Measurements from ENCODE around the gene PHLDA3. TPM values are rescaled to one million over a fixed set of nuclear protein-coding genes. Genes with fewer than 3 reads are reported as not detected.

Gene PHLDA3
- total RNA-seq, 1 donor from 2014 or later: 87.5 TPM

GRCh38 chr1:201457508-201457960 lies 11.5 kb downstream of the PHLDA3 start:
- TF ChIP-seq CTCF (IDR thresholded peaks at IDR 0.05; ENCODE audit: unreplicated experiment): no peak
- H3K9me3 Mint-ChIP-seq: no peaks in the 10 kb centered on the region
- no peak for DNase-seq (ENCODE audit: low spot score in 2 of 2, unreplicated experiment in 2 of 2)
- H3K36me3 Mint-ChIP-seq: no peaks in the 10 kb centered on the region
- no peaks in the 10 kb centered on the region for H3K27me3 Mint-ChIP-seq (ENCODE audit: low read depth)
- peaks cover 38% of the 10 kb centered on the region for H3K4me1 Mint-ChIP-seq
- no peak overlapping the region for H3K4me3 Mint-ChIP-seq
- H3K27ac Mint-ChIP-seq: no peak overlapping the region

- no peak overlapping the region for H3K4me3 Mint-ChIP-seq
- no peak for DNase-seq (ENCODE audit: low spot score in 2 of 2, unreplicated experiment in 2 of 2)
- H3K27ac Mint-ChIP-seq: peak overlapping the region; percentile 63
- H3K36me3 Mint-ChIP-seq: no peaks in the 10 kb centered on the region
- no peak for TF ChIP-seq CTCF (IDR thresholded peaks at IDR 0.05; ENCODE audit: unreplicated experiment)
- peaks cover 35% of the 10 kb centered on the region for H3K4me1 Mint-ChIP-seq
- H3K27me3 Mint-ChIP-seq (ENCODE audit: low read depth): no peaks in the 10 kb centered on the region
- no peaks in the 10 kb centered on the region for H3K9me3 Mint-ChIP-seq
These were observed 12.3 kb downstream of the PHLDA3 start for GRCh38 chr1:201456499-201457309.

- no peak for DNase-seq (ENCODE audit: low spot score in 2 of 2, unreplicated experiment in 2 of 2)
- TF ChIP-seq CTCF (IDR thresholded peaks at IDR 0.05; ENCODE audit: unreplicated experiment): no peak
- Mint-ChIP-seq H3K4me1 (peaks cover 32% of the 10 kb centered on the region), H3K4me3 (no peak overlapping the region), H3K27me3 (ENCODE audit: low read depth) (no peaks in the 10 kb centered on the region), H3K36me3 (no peaks in the 10 kb centered on the region), H3K9me3 (no peaks in the 10 kb centered on the region), H3K27ac (peak overlapping the region; percentile 3)
These were observed 13.9 kb downstream of the PHLDA3 start for GRCh38 chr1:201455098-201455497.

GRCh38 chr1:201454608-201455007 lies 14.4 kb downstream of the PHLDA3 start:
- Mint-ChIP-seq H3K4me3 (no peak overlapping the region), H3K27me3 (ENCODE audit: low read depth) (no peaks in the 10 kb centered on the region), H3K4me1 (peaks cover 34% of the 10 kb centered on the region), H3K27ac (no peak overlapping the region), H3K9me3 (no peaks in the 10 kb centered on the region), H3K36me3 (no peaks in the 10 kb centered on the region)
- TF ChIP-seq CTCF (IDR thresholded peaks at IDR 0.05; ENCODE audit: unreplicated experiment): no peak
- no peak for DNase-seq (ENCODE audit: low spot score in 2 of 2, unreplicated experiment in 2 of 2)

- no peaks in the 10 kb centered on the region for H3K27me3 Mint-ChIP-seq (ENCODE audit: low read depth)
- TF ChIP-seq CTCF (IDR thresholded peaks at IDR 0.05; ENCODE audit: unreplicated experiment): no peak
These were observed 16.1 kb downstream of the PHLDA3 start for GRCh38 chr1:201452866-201453265.

More at GRCh38 chr1:201452866-201453265, 16.1 kb downstream of the PHLDA3 start:
- H3K4me1 Mint-ChIP-seq: peaks cover 47% of the 10 kb centered on the region
- H3K27ac Mint-ChIP-seq: no peak overlapping the region
- H3K36me3 Mint-ChIP-seq: no peaks in the 10 kb centered on the region
- no peaks in the 10 kb centered on the region for H3K9me3 Mint-ChIP-seq
- H3K4me3 Mint-ChIP-seq: no peak overlapping the region
- no peak for DNase-seq (ENCODE audit: low spot score in 2 of 2, unreplicated experiment in 2 of 2)
